ENCODE measurements around the gene UBR1. TPM values are rescaled to one million over a fixed set of nuclear protein-coding genes. Genes with fewer than 3 reads are reported as not detected.

UBR1 gene
- total RNA-seq, 1 experiment from 2014 or later, result 22.2 TPM

GRCh38 chr15:43029476-43029875 is 76.4 kb downstream of the UBR1 start:
- Histone ChIP-seq H3K23me2 (ENCODE audit: insufficient read length, low read depth, low read length, poor library complexity, severe bottlenecking) (no peaks in the 10 kb centered on the region), H3T11ph (ENCODE audit: low read length) (no peak overlapping the region), H3K4ac (ENCODE audit: low read depth, low read length) (no peak overlapping the region), H3K79me1 (ENCODE audit: insufficient read depth, low read depth, low read length, poor library complexity, severe bottlenecking) (no peaks in the 10 kb centered on the region), H3K27me3 (ENCODE audit: insufficient read depth, low read length) (no peaks in the 10 kb centered on the region; the same call in 1 of the 2 replicates), H3K4me1 (ENCODE audit: insufficient read depth, low read length) (no peaks in the 10 kb centered on the region), H3K4me2 (ENCODE audit: insufficient read depth, insufficient read length, low read length) (no peak overlapping the region), H4K5ac (ENCODE audit: insufficient read length, low read depth, low read length) (no peak overlapping the region), H3K9ac (ENCODE audit: extremely low read depth, insufficient read length, low read length) (no peak overlapping the region), H3K14ac (ENCODE audit: insufficient read depth, low read length) (no peak overlapping the region), H3K79me2 (ENCODE audit: insufficient read depth, low read length) (no peaks in the 10 kb centered on the region), H2BK12ac (ENCODE audit: insufficient read length, low read depth, low read length) (no peak overlapping the region), H2BK5ac (ENCODE audit: insufficient read length, low read length) (no peak overlapping the region), H2AK5ac (ENCODE audit: insufficient read length, low read length) (no peak overlapping the region), H3K56ac (ENCODE audit: insufficient read length, low read depth, low read length) (no peak overlapping the region), H2AFZ (ENCODE audit: low read length) (no peak overlapping the region), H2BK20ac (ENCODE audit: low read depth, low read length, poor library complexity, severe bottlenecking) (no peak overlapping the region), H4K8ac (replicated peaks; ENCODE audit: insufficient read length, low read depth, low read length) (no peak overlapping the region), H4K91ac (ENCODE audit: insufficient read length, low read depth, low read length) (no peak overlapping the region), H3K9me3 (ENCODE audit: control insufficient read depth, low read depth, low read length) (no peaks in the 10 kb centered on the region), H3K27ac (ENCODE audit: insufficient read length, low read depth, low read length) (no peak overlapping the region), H4K20me1 (ENCODE audit: control insufficient read depth, insufficient read depth, insufficient read length) (no peaks in the 10 kb centered on the region), H3K23ac (ENCODE audit: insufficient read length, low read depth, low read length) (no peak overlapping the region), H2BK120ac (ENCODE audit: low read depth, low read length, poor library complexity, severe bottlenecking) (no peak overlapping the region), H2BK15ac (ENCODE audit: low read depth, low read length) (no peak overlapping the region), H3K18ac (ENCODE audit: insufficient read length, low read depth, low read length) (no peak overlapping the region)
- no peaks in the 10 kb centered on the region for H3K4me1 Mint-ChIP-seq
- no peaks in the 10 kb centered on the region for H3K27me3 Mint-ChIP-seq (ENCODE audit: low read depth)
- DNase-seq, result no peak
- H3K36me3 Mint-ChIP-seq (ENCODE audit: insufficient read depth in 1 of 3, low read depth in 3 of 3), result peaks cover 3 to 53% (median 42%) of the 10 kb centered on the region in 3 experiments; a peak in 6 of 7 replicates
- H3K9me3 Mint-ChIP-seq, result no peaks in the 10 kb centered on the region
- TF ChIP-seq CTCF (conservative IDR thresholded peaks at IDR 0.05), result no peak
- no peak overlapping the region for H3K27ac Mint-ChIP-seq
- H3K4me3 Mint-ChIP-seq, result no peak overlapping the region
